HEK293 (cell line): ENCODE measurements around the gene BID.

ENCODE experiments used
- PBX3 ChIP-seq: sonication (generic); formaldehyde crosslinking; IDR thresholded peaks from 2 replicates; pipeline ENCODE4 v1.8.1; 2022; ENCODE audit warnings: mild to moderate bottlenecking, moderate library complexity, missing genetic modification reagents
- SP3 ChIP-seq: fragments of 450-650 bp; formaldehyde crosslinking; IDR thresholded peaks from 2 replicates; pipeline ENCODE4 v1.5.1; 2016; ENCODE audit warnings: missing biosample characterization, missing genetic modification characterization
- YY1 ChIP-seq: fragments of 450-650 bp; formaldehyde crosslinking; IDR thresholded peaks from 2 replicates; pipeline ENCODE4 v1.5.1; 2018; ENCODE audit warnings: missing biosample characterization, missing genetic modification characterization
- ZBTB17 ChIP-seq: fragments of 450-650 bp; formaldehyde crosslinking; IDR thresholded peaks from 2 replicates; pipeline ENCODE4 v1.5.1; 2016; ENCODE audit warnings: missing biosample characterization, missing genetic modification characterization
- ZNF114 ChIP-seq: fragments of 450-650 bp; formaldehyde crosslinking; IDR thresholded peaks from 2 replicates; pipeline ENCODE4 v1.5.0; 2017; ENCODE audit warnings: missing biosample characterization, missing genetic modification characterization
- ZNF274 ChIP-seq, 2 experiments: fragments of 200-500 bp in 1 of 2; fragments of 450-650 bp in 1 of 2; sonication (Bioruptor generic) in 1 of 2; formaldehyde crosslinking in 1 of 2; IDR thresholded peaks; 2 replicates each; pipeline versions ENCODE4 v1.5.1 to v1.6.1; 2014 to 2016; ENCODE audit warnings: borderline replicate concordance in 1 of 2, inconsistent platforms in 1 of 2, low read length in 1 of 2, missing biosample characterization in 1 of 2, missing genetic modification characterization in 1 of 2
- ZNF302 ChIP-seq: fragments of 450-650 bp; formaldehyde crosslinking; IDR thresholded peaks from 2 replicates; pipeline ENCODE4 v1.5.1; 2016; ENCODE audit warnings: missing biosample characterization, missing genetic modification characterization, low read depth
- ZNF530 ChIP-seq: fragments of 450-650 bp; formaldehyde crosslinking; IDR thresholded peaks from 2 replicates; pipeline ENCODE4 v1.5.1; 2016; ENCODE audit warnings: low read depth, missing biosample characterization, missing genetic modification characterization
- ZNF776 ChIP-seq: fragments of 450-650 bp; formaldehyde crosslinking; IDR thresholded peaks from 2 replicates; pipeline ENCODE4 v1.5.0; 2017; ENCODE audit warnings: missing biosample characterization, missing genetic modification characterization, borderline replicate concordance
- ZSCAN16 ChIP-seq: fragments of 450-650 bp; formaldehyde crosslinking; IDR thresholded peaks from 2 replicates; pipeline ENCODE4 v1.5.1; 2016; ENCODE audit warnings: missing biosample characterization, missing genetic modification characterization
- TF ChIP-seq, protein P1 (sequence below): fragments of 450-650 bp; formaldehyde crosslinking; IDR thresholded peaks from 2 replicates; pipeline ENCODE4 v1.5.1; 2016; ENCODE audit warnings: missing biosample characterization, missing genetic modification characterization
- TF ChIP-seq, protein P2 (sequence below): fragments of 450-650 bp; formaldehyde crosslinking; IDR thresholded peaks from 2 replicates; pipeline ENCODE4 v1.5.1; 2016; ENCODE audit warnings: missing biosample characterization, missing genetic modification characterization
- TF ChIP-seq, protein P3 (sequence below): fragments of 450-650 bp; formaldehyde crosslinking; IDR thresholded peaks from 2 replicates; pipeline ENCODE4 v1.5.1; 2017; ENCODE audit warnings: missing biosample characterization, missing genetic modification characterization

GRCh38 chr22:17706947-17707346, 67.3 kb downstream of the BID start:
- TF ChIP-seq ZSCAN16 (tag by site-specific recombination) (no peak), ZNF114 (tag by site-specific recombination) (no peak), ZNF530 (tag by site-specific recombination) (no peak), PBX3 (CRISPR knock-in tag) (no peak), YY1 (tag by site-specific recombination) (no peak), SP3 (no peak), ZNF274 (IDR thresholded peaks at IDR 0.05; ENCODE audit: low read length) (no peak), ZNF274 (tag by site-specific recombination; IDR thresholded peaks at IDR 0.05; ENCODE audit: borderline replicate concordance) (no peak), ZNF302 (no peak), ZNF776 (no peak), ZBTB17 (no peak)
- TF ChIP-seq, protein P1, sequence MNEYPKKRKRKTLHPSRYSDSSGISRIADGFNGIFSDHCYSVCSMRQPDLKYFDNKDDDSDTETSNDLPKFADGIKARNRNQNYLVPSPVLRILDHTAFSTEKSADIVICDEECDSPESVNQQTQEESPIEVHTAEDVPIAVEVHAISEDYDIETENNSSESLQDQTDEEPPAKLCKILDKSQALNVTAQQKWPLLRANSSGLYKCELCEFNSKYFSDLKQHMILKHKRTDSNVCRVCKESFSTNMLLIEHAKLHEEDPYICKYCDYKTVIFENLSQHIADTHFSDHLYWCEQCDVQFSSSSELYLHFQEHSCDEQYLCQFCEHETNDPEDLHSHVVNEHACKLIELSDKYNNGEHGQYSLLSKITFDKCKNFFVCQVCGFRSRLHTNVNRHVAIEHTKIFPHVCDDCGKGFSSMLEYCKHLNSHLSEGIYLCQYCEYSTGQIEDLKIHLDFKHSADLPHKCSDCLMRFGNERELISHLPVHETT (tag by site-specific recombination): no peak
- TF ChIP-seq, protein P2, sequence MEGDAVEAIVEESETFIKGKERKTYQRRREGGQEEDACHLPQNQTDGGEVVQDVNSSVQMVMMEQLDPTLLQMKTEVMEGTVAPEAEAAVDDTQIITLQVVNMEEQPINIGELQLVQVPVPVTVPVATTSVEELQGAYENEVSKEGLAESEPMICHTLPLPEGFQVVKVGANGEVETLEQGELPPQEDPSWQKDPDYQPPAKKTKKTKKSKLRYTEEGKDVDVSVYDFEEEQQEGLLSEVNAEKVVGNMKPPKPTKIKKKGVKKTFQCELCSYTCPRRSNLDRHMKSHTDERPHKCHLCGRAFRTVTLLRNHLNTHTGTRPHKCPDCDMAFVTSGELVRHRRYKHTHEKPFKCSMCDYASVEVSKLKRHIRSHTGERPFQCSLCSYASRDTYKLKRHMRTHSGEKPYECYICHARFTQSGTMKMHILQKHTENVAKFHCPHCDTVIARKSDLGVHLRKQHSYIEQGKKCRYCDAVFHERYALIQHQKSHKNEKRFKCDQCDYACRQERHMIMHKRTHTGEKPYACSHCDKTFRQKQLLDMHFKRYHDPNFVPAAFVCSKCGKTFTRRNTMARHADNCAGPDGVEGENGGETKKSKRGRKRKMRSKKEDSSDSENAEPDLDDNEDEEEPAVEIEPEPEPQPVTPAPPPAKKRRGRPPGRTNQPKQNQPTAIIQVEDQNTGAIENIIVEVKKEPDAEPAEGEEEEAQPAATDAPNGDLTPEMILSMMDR: no peak
- TF ChIP-seq, protein P3, sequence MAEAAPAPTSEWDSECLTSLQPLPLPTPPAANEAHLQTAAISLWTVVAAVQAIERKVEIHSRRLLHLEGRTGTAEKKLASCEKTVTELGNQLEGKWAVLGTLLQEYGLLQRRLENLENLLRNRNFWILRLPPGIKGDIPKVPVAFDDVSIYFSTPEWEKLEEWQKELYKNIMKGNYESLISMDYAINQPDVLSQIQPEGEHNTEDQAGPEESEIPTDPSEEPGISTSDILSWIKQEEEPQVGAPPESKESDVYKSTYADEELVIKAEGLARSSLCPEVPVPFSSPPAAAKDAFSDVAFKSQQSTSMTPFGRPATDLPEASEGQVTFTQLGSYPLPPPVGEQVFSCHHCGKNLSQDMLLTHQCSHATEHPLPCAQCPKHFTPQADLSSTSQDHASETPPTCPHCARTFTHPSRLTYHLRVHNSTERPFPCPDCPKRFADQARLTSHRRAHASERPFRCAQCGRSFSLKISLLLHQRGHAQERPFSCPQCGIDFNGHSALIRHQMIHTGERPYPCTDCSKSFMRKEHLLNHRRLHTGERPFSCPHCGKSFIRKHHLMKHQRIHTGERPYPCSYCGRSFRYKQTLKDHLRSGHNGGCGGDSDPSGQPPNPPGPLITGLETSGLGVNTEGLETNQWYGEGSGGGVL (tag by site-specific recombination): no peak
